DMS 273 treated with DMSO at 0.1 percent for 48 hours (cell line): Measurements from ENCODE around the gene PRDM16.

Source experiments
- DNase-seq: peaks from one replicate; lab custom pipeline; 2025; lab: John Stamatoyannopoulos, UW

PRDM16 gene

GRCh38 chr1:3124246-3124645, 55.2 kb downstream of the PRDM16 start:
- DNase-seq = no peak

GRCh38 chr1:3125078-3125477, 56.1 kb downstream of the PRDM16 start:
- no peak for DNase-seq

- DNase-seq = no peak
Observed at GRCh38 chr1:3125546-3126368, 56.8 kb downstream of the PRDM16 start.

GRCh38 chr1:3126756-3127678, 58.0 kb downstream of the PRDM16 start:
- DNase-seq = no peak

GRCh38 chr1:3127738-3128137, 58.7 kb downstream of the PRDM16 start:
- no peak for DNase-seq

- DNase-seq = no peak
Observed at GRCh38 chr1:3128431-3129132, 59.6 kb downstream of the PRDM16 start.

- no peak for DNase-seq
Observed at GRCh38 chr1:3129133-3129490, 60.1 kb downstream of the PRDM16 start.

- DNase-seq = no peak
Observed at GRCh38 chr1:3130268-3130667, 61.3 kb downstream of the PRDM16 start.

- DNase-seq = no peak
Observed at GRCh38 chr1:3132660-3133059, 63.7 kb downstream of the PRDM16 start.

GRCh38 chr1:3133686-3134085, 64.7 kb downstream of the PRDM16 start:
- no peak for DNase-seq

- no peak for DNase-seq
Observed at GRCh38 chr1:3134381-3135072, 65.5 kb downstream of the PRDM16 start.

GRCh38 chr1:3135073-3135702, 66.2 kb downstream of the PRDM16 start:
- no peak for DNase-seq

- no peak for DNase-seq
Observed at GRCh38 chr1:3135744-3136455, 66.9 kb downstream of the PRDM16 start.

- no peak for DNase-seq
Observed at GRCh38 chr1:3136532-3136931, 67.5 kb downstream of the PRDM16 start.

- DNase-seq = no peak
Observed at GRCh38 chr1:3137111-3138100, 68.4 kb downstream of the PRDM16 start.

- DNase-seq = no peak
Observed at GRCh38 chr1:3138623-3139151, 69.7 kb downstream of the PRDM16 start.

GRCh38 chr1:3139451-3139852, 70.4 kb downstream of the PRDM16 start:
- no peak for DNase-seq

- no peak for DNase-seq
Observed at GRCh38 chr1:3139871-3140361, 70.9 kb downstream of the PRDM16 start.

- no peak for DNase-seq
Observed at GRCh38 chr1:3140437-3140836, 71.4 kb downstream of the PRDM16 start.
